Lower leg skin (tissue), 3 donors: Measurements from ENCODE around the gene DNMBP.

ENCODE experiments used
- CTCF ChIP-seq, 3 donors: fragments of 450-650 bp; IDR thresholded peaks; one replicate each; pipeline ENCODE4 v1.5.1; 2016; ENCODE audit warnings: antibody characterized with exemption in 3 of 3, mild to moderate bottlenecking in 3 of 3, moderate library complexity in 2 of 3
- POLR2A ChIP-seq, 2 donors: fragments of 450-650 bp; IDR thresholded peaks; one replicate each; pipeline ENCODE4 v1.6.1; 2016 to 2017; ENCODE audit warnings: antibody characterized with exemption in 2 of 2, mild to moderate bottlenecking in 1 of 2, moderate library complexity in 1 of 2

GRCh38 chr10:100020886-100021253, 11.1 kb upstream of the DNMBP start:
- TF ChIP-seq CTCF (IDR thresholded peaks at IDR 0.05): no peak
- no peak for TF ChIP-seq POLR2A (IDR thresholded peaks at IDR 0.05)
